Esophagus (tissue), 2 donors: ENCODE measurements around the gene PTPRR. TPM values are rescaled to one million over a fixed set of nuclear protein-coding genes. Genes with fewer than 3 reads are reported as not detected.

Experiments
- H3K27ac ChIP-seq, 2 donors: one replicate each; pipeline ENCODE4 v1.5.1; 2013; ENCODE audit warnings: low read depth in 2 of 2, mild to moderate bottlenecking in 2 of 2, inconsistent platforms in 1 of 2, low read length in 1 of 2, moderate library complexity in 1 of 2
- H3K27me3 ChIP-seq, 2 donors: one replicate each; pipeline ENCODE4 v1.6.1; 2013; ENCODE audit warnings: low read length in 2 of 2, control low read depth in 1 of 2, mild to moderate bottlenecking in 1 of 2; ENCODE audit not compliant: insufficient read depth in 2 of 2, control insufficient read depth in 1 of 2
- H3K36me3 ChIP-seq, 2 donors: one replicate each; pipeline ENCODE4 v1.6.1; 2013; ENCODE audit warnings: low read length in 1 of 2; ENCODE audit not compliant: control insufficient read depth in 2 of 2, insufficient read depth in 2 of 2
- H3K4me1 ChIP-seq, 2 donors: one replicate each; pipeline ENCODE4 v1.6.1; 2013; ENCODE audit warnings: low read length in 1 of 2; ENCODE audit not compliant: control insufficient read depth in 2 of 2, insufficient read depth in 2 of 2
- H3K4me3 ChIP-seq, 2 donors: one replicate each; pipeline ENCODE4 v1.5.1; 2013; ENCODE audit warnings: low read length in 2 of 2, mild to moderate bottlenecking in 2 of 2, low read depth in 1 of 2, moderate library complexity in 1 of 2
- H3K9me3 ChIP-seq, 2 donors: one replicate each; pipeline ENCODE4 v1.6.1; 2013; ENCODE audit warnings: mild to moderate bottlenecking in 2 of 2, low read depth in 1 of 2, low read length in 1 of 2, moderate library complexity in 1 of 2; ENCODE audit not compliant: control insufficient read depth in 2 of 2, insufficient read depth in 1 of 2
- WGBS, 2 donors: extraction: QIAGEN DNeasy Blood & Tissue Kit; methylation state at CpG; one replicate each; pipeline ENCODE4 v1.1.7; 2013; 5-methylcytosine and 5-hydroxymethylcytosine counted together
- polyA plus RNA-seq, 2 donors: library from polyadenylated mRNA; stranded (reverse); fragments of 200-250 nt; gene quantifications; one replicate each; pipeline ENCODE4 v1.2.3, GENCODE V29; 2013
- donor health status: healthy with polysubstance abuse.
- donor health status: Bipolar disorder and iron deficiency.

Gene PTPRR
- polyA plus RNA-seq, 2 donors: 0.05 to 0.06 TPM

- Histone ChIP-seq H3K27me3 (no peaks in the 10 kb centered on the region), H3K36me3 (no peaks in the 10 kb centered on the region), H3K4me1 (no peaks in the 10 kb centered on the region), H3K27ac (no peak overlapping the region), H3K9me3 (no peaks in the 10 kb centered on the region), H3K4me3 (no peak overlapping the region)
- 64 to 67% methylated on average over 8 of the region's 8 CpGs for WGBS, 2 donors
Measured at GRCh38 chr12:70732287-70732686, 188.3 kb downstream of the PTPRR start.

GRCh38 chr12:70730675-70731180, 189.8 kb downstream of the PTPRR start:
- Histone ChIP-seq H3K27ac (no peak overlapping the region), H3K9me3 (no peaks in the 10 kb centered on the region), H3K4me1 (no peaks in the 10 kb centered on the region), H3K4me3 (no peak overlapping the region), H3K27me3 (no peaks in the 10 kb centered on the region), H3K36me3 (no peaks in the 10 kb centered on the region)
- 52 to 75% methylated on average over 2 of the region's 2 CpGs for WGBS, 2 donors

- 84 to 85% methylated on average over 2 of the region's 2 CpGs for WGBS, 2 donors
- Histone ChIP-seq H3K4me3 (no peak overlapping the region), H3K36me3 (no peaks in the 10 kb centered on the region), H3K9me3 (no peaks in the 10 kb centered on the region), H3K27me3 (no peaks in the 10 kb centered on the region), H3K4me1 (no peaks in the 10 kb centered on the region), H3K27ac (no peak overlapping the region)
Measured at GRCh38 chr12:70724444-70724843, 196.1 kb downstream of the PTPRR start.

- no peaks in the 10 kb centered on the region for H3K36me3 ChIP-seq
- no peak overlapping the region for H3K27ac ChIP-seq
- H3K9me3 ChIP-seq: no peaks in the 10 kb centered on the region
- WGBS, 2 donors: 46 to 54% methylated on average over 6 of the region's 6 CpGs
- no peaks in the 10 kb centered on the region for H3K4me1 ChIP-seq
- H3K4me3 ChIP-seq: no peak overlapping the region
- H3K27me3 ChIP-seq: no peaks in the 10 kb centered on the region
Measured at GRCh38 chr12:70722584-70723343, 197.8 kb downstream of the PTPRR start.

- H3K9me3 ChIP-seq: no peaks in the 10 kb centered on the region
- H3K4me3 ChIP-seq: no peak overlapping the region
- no peak overlapping the region for H3K27ac ChIP-seq
- 70 to 77% methylated on average over 11 of the region's 11 CpGs for WGBS, 2 donors
- no peaks in the 10 kb centered on the region for H3K4me1 ChIP-seq
- H3K36me3 ChIP-seq: no peaks in the 10 kb centered on the region
- H3K27me3 ChIP-seq: no peaks in the 10 kb centered on the region
Measured at GRCh38 chr12:70721656-70722357, 198.7 kb downstream of the PTPRR start.

GRCh38 chr12:70721216-70721615, 199.3 kb downstream of the PTPRR start:
- 65 to 72% methylated on average over 3 of the region's 3 CpGs for WGBS, 2 donors
- H3K27me3 ChIP-seq: no peaks in the 10 kb centered on the region
- no peaks in the 10 kb centered on the region for H3K36me3 ChIP-seq
- H3K4me3 ChIP-seq: no peak overlapping the region
- H3K27ac ChIP-seq: no peak overlapping the region
- H3K4me1 ChIP-seq: no peaks in the 10 kb centered on the region
- H3K9me3 ChIP-seq: no peaks in the 10 kb centered on the region

- Histone ChIP-seq H3K4me1 (no peaks in the 10 kb centered on the region), H3K36me3 (no peaks in the 10 kb centered on the region), H3K4me3 (no peak overlapping the region), H3K27me3 (no peaks in the 10 kb centered on the region), H3K9me3 (no peaks in the 10 kb centered on the region), H3K27ac (no peak overlapping the region)
- WGBS, 2 donors: 27 to 32% methylated on average over 19 of the region's 19 CpGs
Measured at GRCh38 chr12:70719672-70720420, 200.7 kb downstream of the PTPRR start.

GRCh38 chr12:70719071-70719470, 201.5 kb downstream of the PTPRR start:
- H3K27ac ChIP-seq: no peak overlapping the region
- H3K36me3 ChIP-seq: no peaks in the 10 kb centered on the region
- no peaks in the 10 kb centered on the region for H3K4me1 ChIP-seq
- WGBS, 2 donors: 76 to 77% methylated on average over 12 of the region's 12 CpGs
- H3K4me3 ChIP-seq: no peak overlapping the region
- no peaks in the 10 kb centered on the region for H3K9me3 ChIP-seq
- no peaks in the 10 kb centered on the region for H3K27me3 ChIP-seq

- Histone ChIP-seq H3K27me3 (no peaks in the 10 kb centered on the region), H3K4me3 (no peak overlapping the region), H3K4me1 (no peaks in the 10 kb centered on the region), H3K27ac (no peak overlapping the region), H3K9me3 (no peaks in the 10 kb centered on the region), H3K36me3 (no peaks in the 10 kb centered on the region)
- 33 to 51% methylated on average over 3 of the region's 3 CpGs for WGBS, 2 donors
Measured at GRCh38 chr12:70711831-70712230, 208.7 kb downstream of the PTPRR start.
